ENCODE measurements around the gene CAVIN4.

The CAVIN4 gene

GRCh38 chr9:100577776-100578448, at the start of gene CAVIN4:
TSS of gene CAVIN4 (plus strand) at chr9:100578079. CDS start at chr9:100578144, 65 bp downstream.
- no peaks in the 10 kb centered on the region for H3K4me1 ChIP-seq (ENCODE audit: insufficient read depth, low read length)
- H3K27ac ChIP-seq (ENCODE audit: low read length) = no peak within 1 kb of the TSS

GRCh38 chr9:100534401-100534800, 43.5 kb upstream of the CAVIN4 start:
- H3K4me1 ChIP-seq (ENCODE audit: insufficient read depth, low read length) = no peaks in the 10 kb centered on the region
- no peak overlapping the region for H3K27ac ChIP-seq (ENCODE audit: low read length)
- no peak overlapping the region for H3K4me3 ChIP-seq (ENCODE audit: low read length)
- no peaks in the 10 kb centered on the region for H3K27me3 ChIP-seq (ENCODE audit: insufficient read depth, low read length)
- no peak overlapping the region for H3K9ac ChIP-seq (ENCODE audit: low read depth, low read length)
- H3K9me3 ChIP-seq (ENCODE audit: insufficient read depth, low read depth, low read length) = no peaks in the 10 kb centered on the region
- H3K36me3 ChIP-seq (ENCODE audit: insufficient read depth, low read depth, low read length) = peaks cover 37% of the 10 kb centered on the region

More at GRCh38 chr9:100577776-100578448, at the start of gene CAVIN4:
- no peak within 1 kb of the TSS for H3K4me3 ChIP-seq (ENCODE audit: low read length)
- peaks cover 89% of the 10 kb centered on the region for H3K36me3 ChIP-seq (ENCODE audit: insufficient read depth, low read depth, low read length)
- no peak within 1 kb of the TSS for H3K9ac ChIP-seq (ENCODE audit: low read depth, low read length)
- H3K27me3 ChIP-seq (ENCODE audit: insufficient read depth, low read length) = no peaks in the 10 kb centered on the region
- no peaks in the 10 kb centered on the region for H3K9me3 ChIP-seq (ENCODE audit: insufficient read depth, low read depth, low read length)

- H3K27me3 ChIP-seq (ENCODE audit: insufficient read depth, low read length) = no peaks in the 10 kb centered on the region
- H3K36me3 ChIP-seq (ENCODE audit: insufficient read depth, low read depth, low read length) = peaks cover 77% of the 10 kb centered on the region
- no peak overlapping the region for H3K27ac ChIP-seq (ENCODE audit: low read length)
- no peak overlapping the region for H3K9ac ChIP-seq (ENCODE audit: low read depth, low read length)
- peaks cover 24% of the 10 kb centered on the region for H3K9me3 ChIP-seq (ENCODE audit: insufficient read depth, low read depth, low read length)
- no peaks in the 10 kb centered on the region for H3K4me1 ChIP-seq (ENCODE audit: insufficient read depth, low read length)
- H3K4me3 ChIP-seq (ENCODE audit: low read length) = no peak overlapping the region
Observed at GRCh38 chr9:100540327-100540726, 37.6 kb upstream of the CAVIN4 start.

GRCh38 chr9:100549048-100549447, 28.8 kb upstream of the CAVIN4 start:
- no peaks in the 10 kb centered on the region for H3K27me3 ChIP-seq (ENCODE audit: insufficient read depth, low read length)
- H3K9ac ChIP-seq (ENCODE audit: low read depth, low read length) = no peak overlapping the region
- no peak overlapping the region for H3K27ac ChIP-seq (ENCODE audit: low read length)
- H3K9me3 ChIP-seq (ENCODE audit: insufficient read depth, low read depth, low read length) = peaks cover 12% of the 10 kb centered on the region
- H3K4me3 ChIP-seq (ENCODE audit: low read length) = no peak overlapping the region
- H3K4me1 ChIP-seq (ENCODE audit: insufficient read depth, low read length) = no peaks in the 10 kb centered on the region
- peaks cover 98% of the 10 kb centered on the region for H3K36me3 ChIP-seq (ENCODE audit: insufficient read depth, low read depth, low read length)

- Histone ChIP-seq H3K36me3 (ENCODE audit: insufficient read depth, low read depth, low read length) (peaks cover 94% of the 10 kb centered on the region), H3K4me3 (ENCODE audit: low read length) (no peak overlapping the region)
Observed at GRCh38 chr9:100554935-100555401, 22.9 kb upstream of the CAVIN4 start.

GRCh38 chr9:100555471-100555870, 22.4 kb upstream of the CAVIN4 start:
- no peak overlapping the region for H3K27ac ChIP-seq (ENCODE audit: low read length)
- H3K4me3 ChIP-seq (ENCODE audit: low read length) = no peak overlapping the region
- H3K9ac ChIP-seq (ENCODE audit: low read depth, low read length) = no peak overlapping the region
- H3K27me3 ChIP-seq (ENCODE audit: insufficient read depth, low read length) = no peaks in the 10 kb centered on the region
- no peaks in the 10 kb centered on the region for H3K9me3 ChIP-seq (ENCODE audit: insufficient read depth, low read depth, low read length)
- H3K36me3 ChIP-seq (ENCODE audit: insufficient read depth, low read depth, low read length) = peaks cover 94% of the 10 kb centered on the region
- no peaks in the 10 kb centered on the region for H3K4me1 ChIP-seq (ENCODE audit: insufficient read depth, low read length)

More at GRCh38 chr9:100554935-100555401, 22.9 kb upstream of the CAVIN4 start:
- Histone ChIP-seq H3K27me3 (ENCODE audit: insufficient read depth, low read length) (no peaks in the 10 kb centered on the region), H3K4me1 (ENCODE audit: insufficient read depth, low read length) (no peaks in the 10 kb centered on the region), H3K27ac (ENCODE audit: low read length) (no peak overlapping the region), H3K9me3 (ENCODE audit: insufficient read depth, low read depth, low read length) (no peaks in the 10 kb centered on the region), H3K9ac (ENCODE audit: low read depth, low read length) (no peak overlapping the region)

- Histone ChIP-seq H3K4me3 (ENCODE audit: low read length) (no peak overlapping the region), H3K36me3 (ENCODE audit: insufficient read depth, low read depth, low read length) (peaks cover 93% of the 10 kb centered on the region), H3K9me3 (ENCODE audit: insufficient read depth, low read depth, low read length) (no peaks in the 10 kb centered on the region), H3K9ac (ENCODE audit: low read depth, low read length) (no peak overlapping the region), H3K27me3 (ENCODE audit: insufficient read depth, low read length) (no peaks in the 10 kb centered on the region), H3K4me1 (ENCODE audit: insufficient read depth, low read length) (no peaks in the 10 kb centered on the region), H3K27ac (ENCODE audit: low read length) (no peak overlapping the region)
Observed at GRCh38 chr9:100557053-100557452, 20.8 kb upstream of the CAVIN4 start.

GRCh38 chr9:100561256-100561655, 16.6 kb upstream of the CAVIN4 start:
- Histone ChIP-seq H3K4me1 (ENCODE audit: insufficient read depth, low read length) (no peaks in the 10 kb centered on the region; the same call in 1 of the 2 replicates), H3K4me3 (ENCODE audit: low read length) (no peak overlapping the region), H3K9ac (ENCODE audit: low read depth, low read length) (no peak overlapping the region), H3K36me3 (ENCODE audit: insufficient read depth, low read depth, low read length) (peaks cover 84% of the 10 kb centered on the region), H3K27ac (ENCODE audit: low read length) (no peak overlapping the region), H3K27me3 (ENCODE audit: insufficient read depth, low read length) (no peaks in the 10 kb centered on the region), H3K9me3 (ENCODE audit: insufficient read depth, low read depth, low read length) (no peaks in the 10 kb centered on the region)

GRCh38 chr9:100567856-100568255, 10.0 kb upstream of the CAVIN4 start:
- Histone ChIP-seq H3K9me3 (ENCODE audit: insufficient read depth, low read depth, low read length) (no peaks in the 10 kb centered on the region), H3K36me3 (ENCODE audit: insufficient read depth, low read depth, low read length) (peaks cover 87% of the 10 kb centered on the region), H3K27me3 (ENCODE audit: insufficient read depth, low read length) (no peaks in the 10 kb centered on the region), H3K27ac (ENCODE audit: low read length) (no peak overlapping the region), H3K4me1 (ENCODE audit: insufficient read depth, low read length) (no peaks in the 10 kb centered on the region; the same call in 1 of the 2 replicates), H3K4me3 (ENCODE audit: low read length) (no peak overlapping the region), H3K9ac (ENCODE audit: low read depth, low read length) (no peak overlapping the region)

GRCh38 chr9:100573655-100574260, 4.1 kb upstream of the CAVIN4 start:
- H3K9me3 ChIP-seq (ENCODE audit: insufficient read depth, low read depth, low read length) = no peaks in the 10 kb centered on the region
- peaks cover 97% of the 10 kb centered on the region for H3K36me3 ChIP-seq (ENCODE audit: insufficient read depth, low read depth, low read length)
- H3K9ac ChIP-seq (ENCODE audit: low read depth, low read length) = no peak overlapping the region
- H3K27me3 ChIP-seq (ENCODE audit: insufficient read depth, low read length) = no peaks in the 10 kb centered on the region
- no peaks in the 10 kb centered on the region for H3K4me1 ChIP-seq (ENCODE audit: insufficient read depth, low read length)
- no peak overlapping the region for H3K27ac ChIP-seq (ENCODE audit: low read length)
- no peak overlapping the region for H3K4me3 ChIP-seq (ENCODE audit: low read length)

GRCh38 chr9:100575006-100575405, 2.9 kb upstream of the CAVIN4 start:
- Histone ChIP-seq H3K36me3 (ENCODE audit: insufficient read depth, low read depth, low read length) (peaks cover 94% of the 10 kb centered on the region), H3K27me3 (ENCODE audit: insufficient read depth, low read length) (no peaks in the 10 kb centered on the region), H3K9ac (ENCODE audit: low read depth, low read length) (no peak overlapping the region), H3K4me3 (ENCODE audit: low read length) (no peak overlapping the region), H3K4me1 (ENCODE audit: insufficient read depth, low read length) (no peaks in the 10 kb centered on the region), H3K9me3 (ENCODE audit: insufficient read depth, low read depth, low read length) (no peaks in the 10 kb centered on the region), H3K27ac (ENCODE audit: low read length) (no peak overlapping the region)

GRCh38 chr9:100575765-100576386, 2.0 kb upstream of the CAVIN4 start:
- Histone ChIP-seq H3K36me3 (ENCODE audit: insufficient read depth, low read depth, low read length) (peaks cover 94% of the 10 kb centered on the region), H3K27me3 (ENCODE audit: insufficient read depth, low read length) (no peaks in the 10 kb centered on the region), H3K4me1 (ENCODE audit: insufficient read depth, low read length) (no peaks in the 10 kb centered on the region), H3K27ac (ENCODE audit: low read length) (no peak overlapping the region), H3K9me3 (ENCODE audit: insufficient read depth, low read depth, low read length) (no peaks in the 10 kb centered on the region), H3K4me3 (ENCODE audit: low read length) (no peak overlapping the region), H3K9ac (ENCODE audit: low read depth, low read length) (no peak overlapping the region)
